BE2C (cell line): ENCODE data around the gene TMF1.

Experiments used
- DNase-seq: peaks from one replicate; pipeline ENCODE4 v3.0.0-alpha.2; 2020
- H3K27me3 ChIP-seq: fragments of 250-450 bp; sonication (Bioruptor Pico); 2 replicates; pipeline ENCODE4 v1.5.1; 2020; ENCODE audit warnings: mild to moderate bottlenecking
- H3K36me3 ChIP-seq: fragments of 250-450 bp; sonication (Bioruptor Pico); 2 replicates; pipeline ENCODE4 v1.5.1; 2020; ENCODE audit warnings: mild to moderate bottlenecking
- H3K4me1 ChIP-seq: fragments of 250-450 bp; sonication (Bioruptor Pico); 2 replicates; pipeline ENCODE4 v1.5.1; 2020
- H3K4me3 ChIP-seq: 2 replicates; pipeline ENCODE4 v1.5.1; 2011; ENCODE audit warnings: low read depth, low read length
- H3K9me3 ChIP-seq: fragments of 250-450 bp; sonication (Bioruptor Pico); 2 replicates; pipeline ENCODE4 v1.5.1; 2020
- TF ChIP-seq, protein P1 (sequence below): IDR thresholded peaks from 2 replicates; pipeline ENCODE4 v1.5.1; 2012; ENCODE audit warnings: mild to moderate bottlenecking, low read depth, low read length

The TMF1 gene

DNA sequence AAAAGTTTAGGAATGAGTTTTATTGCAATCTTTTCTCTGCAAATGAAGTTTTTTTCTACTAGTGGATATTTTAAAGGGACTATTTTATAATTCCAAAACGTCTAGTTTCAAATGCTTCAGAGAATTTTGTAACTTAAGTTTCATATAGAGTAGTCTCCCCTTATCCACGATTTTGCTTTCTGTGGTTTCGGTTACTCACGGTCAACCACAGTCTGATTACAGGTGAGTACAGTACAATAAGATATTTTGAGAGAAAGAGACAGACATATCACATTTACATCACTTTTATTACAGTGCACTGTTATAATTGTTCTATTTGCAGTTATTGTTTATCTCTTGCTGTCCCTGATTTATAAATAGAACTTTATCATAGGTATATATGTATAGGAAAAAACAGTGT is 31.3 kb downstream of the TMF1 start:
- TF ChIP-seq, protein P1, sequence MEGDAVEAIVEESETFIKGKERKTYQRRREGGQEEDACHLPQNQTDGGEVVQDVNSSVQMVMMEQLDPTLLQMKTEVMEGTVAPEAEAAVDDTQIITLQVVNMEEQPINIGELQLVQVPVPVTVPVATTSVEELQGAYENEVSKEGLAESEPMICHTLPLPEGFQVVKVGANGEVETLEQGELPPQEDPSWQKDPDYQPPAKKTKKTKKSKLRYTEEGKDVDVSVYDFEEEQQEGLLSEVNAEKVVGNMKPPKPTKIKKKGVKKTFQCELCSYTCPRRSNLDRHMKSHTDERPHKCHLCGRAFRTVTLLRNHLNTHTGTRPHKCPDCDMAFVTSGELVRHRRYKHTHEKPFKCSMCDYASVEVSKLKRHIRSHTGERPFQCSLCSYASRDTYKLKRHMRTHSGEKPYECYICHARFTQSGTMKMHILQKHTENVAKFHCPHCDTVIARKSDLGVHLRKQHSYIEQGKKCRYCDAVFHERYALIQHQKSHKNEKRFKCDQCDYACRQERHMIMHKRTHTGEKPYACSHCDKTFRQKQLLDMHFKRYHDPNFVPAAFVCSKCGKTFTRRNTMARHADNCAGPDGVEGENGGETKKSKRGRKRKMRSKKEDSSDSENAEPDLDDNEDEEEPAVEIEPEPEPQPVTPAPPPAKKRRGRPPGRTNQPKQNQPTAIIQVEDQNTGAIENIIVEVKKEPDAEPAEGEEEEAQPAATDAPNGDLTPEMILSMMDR, result no peak
- Histone ChIP-seq H3K27me3 (no peaks in the 10 kb centered on the region), H3K4me3 (no peak overlapping the region), H3K4me1 (peaks cover 5% of the 10 kb centered on the region; the same call in 1 of the 2 replicates), H3K36me3 (peaks cover 12% of the 10 kb centered on the region), H3K9me3 (no peaks in the 10 kb centered on the region)
- no peak for DNase-seq

DNA sequence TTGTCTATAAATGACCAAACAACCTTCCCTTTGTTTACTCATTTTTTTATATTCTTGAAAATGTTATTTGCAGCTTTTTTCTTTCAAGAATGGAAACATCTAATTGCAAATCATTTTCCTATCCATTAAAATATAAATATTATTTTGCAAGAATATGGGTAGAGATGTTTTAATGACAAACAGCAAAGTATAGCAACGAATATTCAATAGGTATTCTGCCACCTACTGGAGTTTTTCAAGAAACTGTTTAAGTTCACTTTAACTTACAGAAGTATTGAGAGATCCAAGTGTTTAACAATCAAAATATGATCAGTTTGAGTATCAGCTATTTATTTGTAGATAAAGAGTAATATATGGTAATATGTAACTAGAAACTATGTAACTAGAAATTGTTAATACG is 31.7 kb downstream of the TMF1 start:
- peaks cover 5% of the 10 kb centered on the region; the same call in 1 of the 2 replicates for H3K4me1 ChIP-seq
- no peak for DNase-seq
- no peaks in the 10 kb centered on the region for H3K27me3 ChIP-seq
- no peak overlapping the region for H3K4me3 ChIP-seq
- TF ChIP-seq, protein P1, result peak; percentile 40; the same call in 1 of the 2 replicates
- H3K36me3 ChIP-seq, result peaks cover 9% of the 10 kb centered on the region
- H3K9me3 ChIP-seq, result no peaks in the 10 kb centered on the region

DNA sequence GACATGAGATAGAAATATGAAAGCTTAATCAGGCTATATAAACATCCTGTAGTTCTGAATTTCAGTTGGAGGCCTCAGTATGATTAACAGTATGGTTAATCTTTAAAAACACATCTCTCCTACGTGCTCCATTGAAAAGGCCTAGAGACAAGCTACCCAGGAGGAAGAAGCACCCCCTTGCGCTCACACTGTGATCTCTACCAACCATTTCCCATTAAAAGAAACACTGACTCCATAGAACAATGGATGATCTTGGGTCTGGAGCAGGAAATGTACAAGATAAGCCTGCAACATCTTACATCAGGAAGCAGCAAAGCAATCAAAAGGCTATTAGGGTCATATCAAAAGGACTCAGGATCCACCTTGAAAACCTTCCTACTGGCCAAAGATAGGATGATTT is 35.2 kb downstream of the TMF1 start:
- H3K36me3 ChIP-seq, result no peaks in the 10 kb centered on the region; the same call in 1 of the 2 replicates
- TF ChIP-seq, protein P1, result no peak
- H3K4me3 ChIP-seq, result no peak overlapping the region
- no peak for DNase-seq
- H3K9me3 ChIP-seq, result no peaks in the 10 kb centered on the region
- no peaks in the 10 kb centered on the region for H3K27me3 ChIP-seq
- peaks cover 11% of the 10 kb centered on the region; the same call in 1 of the 2 replicates for H3K4me1 ChIP-seq

DNA sequence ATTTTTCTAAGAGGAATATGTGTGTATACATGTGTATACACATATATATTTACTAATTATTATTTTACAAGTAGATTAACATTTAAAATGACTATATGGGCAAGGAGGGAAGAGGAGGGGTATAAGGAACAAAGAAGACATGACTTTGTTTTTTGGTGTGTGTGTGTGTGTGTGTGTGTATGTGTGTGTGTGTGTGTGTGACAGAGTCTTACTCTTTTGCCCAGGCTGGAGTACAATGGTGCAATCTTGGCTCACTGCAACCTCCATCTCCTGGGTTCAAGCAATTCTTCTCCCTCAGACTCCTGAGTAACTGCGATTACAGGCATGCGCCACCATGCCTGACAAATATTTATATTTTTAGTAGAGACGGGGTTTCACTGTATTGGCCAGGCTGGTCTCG is 36.0 kb downstream of the TMF1 start:
- no peaks in the 10 kb centered on the region for H3K27me3 ChIP-seq
- H3K36me3 ChIP-seq, result no peaks in the 10 kb centered on the region
- H3K9me3 ChIP-seq, result no peaks in the 10 kb centered on the region
- no peak overlapping the region for H3K4me3 ChIP-seq
- peaks cover 11% of the 10 kb centered on the region; the same call in 1 of the 2 replicates for H3K4me1 ChIP-seq
- DNase-seq, result no peak
- TF ChIP-seq, protein P1, result no peak

DNA sequence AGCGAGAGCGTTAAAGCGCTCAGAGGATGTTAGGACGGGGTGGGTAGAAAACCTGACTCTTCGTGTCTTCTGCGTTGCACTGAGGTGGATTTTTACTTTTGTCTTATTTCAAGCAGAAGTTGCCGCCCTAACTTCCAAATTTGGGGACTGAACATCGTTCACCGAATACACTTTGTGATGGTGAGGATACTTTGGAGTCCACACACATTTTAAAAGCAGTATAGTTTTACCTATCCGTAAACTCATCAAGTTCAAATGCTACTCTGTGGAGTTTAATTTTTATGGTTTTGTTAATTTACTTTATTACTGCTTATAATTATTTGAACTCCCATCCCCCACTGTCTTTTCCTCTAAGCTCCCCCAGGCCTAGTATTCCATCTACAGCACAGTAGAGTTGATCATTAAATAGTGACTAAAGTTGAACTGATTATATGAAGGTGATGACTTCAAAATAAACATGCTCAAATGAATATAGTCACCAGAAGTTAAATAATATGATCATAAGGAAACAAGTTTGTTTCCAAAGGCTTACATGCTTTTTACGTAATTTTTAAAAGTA is 38.0 kb downstream of the TMF1 start:
- TF ChIP-seq, protein P1, result no peak
- no peak for DNase-seq
- H3K4me1 ChIP-seq, result peaks cover 11% of the 10 kb centered on the region; the same call in 1 of the 2 replicates
- peak overlapping the region; percentile 74 for H3K4me3 ChIP-seq
- no peaks in the 10 kb centered on the region for H3K27me3 ChIP-seq
- H3K36me3 ChIP-seq, result peaks cover 1% of the 10 kb centered on the region; the same call in 1 of the 2 replicates
- H3K9me3 ChIP-seq, result no peaks in the 10 kb centered on the region

DNA sequence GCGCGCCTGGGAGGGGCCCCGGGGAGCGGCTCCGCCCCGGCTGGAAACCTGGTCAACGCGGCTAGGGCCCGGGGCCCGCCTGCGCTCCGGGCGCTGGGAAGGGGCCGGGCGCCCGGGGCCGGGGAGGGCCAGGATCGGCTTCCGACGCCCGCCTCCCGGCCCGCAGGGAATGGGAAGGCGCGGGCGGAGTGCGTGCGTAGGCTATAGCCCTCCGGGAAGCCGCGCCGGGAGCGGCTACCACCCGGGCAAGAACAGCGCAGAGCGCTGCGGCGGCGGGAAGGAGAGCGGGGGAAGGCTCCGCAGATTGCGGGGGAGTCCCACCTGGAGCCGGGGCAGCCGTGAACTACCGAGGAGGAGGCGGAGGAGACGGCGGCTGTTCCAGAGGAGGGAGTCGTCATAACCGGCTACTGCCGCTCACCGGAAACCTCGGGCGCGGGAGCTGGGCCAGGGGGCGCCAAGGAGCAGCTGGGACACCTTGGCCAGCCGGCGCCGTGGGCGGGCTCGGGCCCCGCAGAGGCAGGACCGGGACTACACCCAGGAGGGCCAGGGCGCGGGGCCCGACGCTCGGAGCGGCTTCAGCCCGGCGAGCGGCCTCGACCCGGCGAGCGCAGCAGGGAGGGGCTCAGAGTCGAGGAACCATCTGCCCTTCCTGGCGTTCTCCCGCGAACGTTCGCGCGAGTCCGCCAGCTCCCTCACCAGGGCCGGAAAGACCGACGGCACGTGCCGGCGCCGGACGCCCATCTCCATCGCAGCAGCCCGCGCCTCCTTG is 38.7 kb downstream of the TMF1 start, which contains the start of gene EOGT:
EOGT (minus strand) TSS at position 432 of the 769 bp plus-strand sequence. CDS start 3,838 bp downstream, outside the sequence.
- DNase-seq, result peak; percentile 94
- H3K4me1 ChIP-seq, result peaks cover 11% of the 10 kb centered on the region; the same call in 1 of the 2 replicates
- TF ChIP-seq, protein P1, result peak; percentile 62
- no peaks in the 10 kb centered on the region for H3K27me3 ChIP-seq
- no peaks in the 10 kb centered on the region for H3K9me3 ChIP-seq
- H3K4me3 ChIP-seq, result peak within 1 kb of the TSS; percentile 74
- H3K36me3 ChIP-seq, result peaks cover 5% of the 10 kb centered on the region
